Naive thymus-derived CD4-positive, alpha-beta T cell (primary cell): ENCODE measurements around the gene SORBS1. TPM values are rescaled to one million over a fixed set of nuclear protein-coding genes. Genes with fewer than 3 reads are reported as not detected.

Source experiments
- ATAC-seq: fragments of 150-1000 bp; cut with Tn5 transposase; 2 replicates; pipeline ENCODE4 v1.10.0; 2021; ENCODE audit warnings: mild to moderate bottlenecking, moderate library complexity
- CTCF ChIA-PET: fragments of 350-600 bp; sonication (Branson Sonifier 250); formaldehyde crosslinking; loops from one replicate; lab custom pipeline; 2021; ENCODE audit warnings: antibody characterized with exemption; lab: Charles Lee
- POLR2A ChIA-PET: fragments of 350-600 bp; sonication (Branson Sonifier 250); formaldehyde crosslinking; loops from one replicate; lab custom pipeline; 2021; ENCODE audit warnings: antibody characterized with exemption, inconsistent platforms; lab: Charles Lee
- DNase-seq, 9 donors: peaks; one replicate each; pipeline versions ENCODE4 v3.0.0 to v3.0.0-alpha.2; 2020 to 2022; ENCODE audit warnings: mixed read lengths in 1 of 9
- H3K27ac ChIP-seq: one replicate; pipeline ENCODE4 v1.7.0; 2013; ENCODE audit warnings: mild to moderate bottlenecking, low read depth, low read length, moderate library complexity
- H3K27me3 ChIP-seq, 2 donors: one replicate each; pipeline ENCODE4 v1.7.0; 2013; ENCODE audit warnings: low read length in 2 of 2, mild to moderate bottlenecking in 2 of 2, moderate library complexity in 2 of 2; ENCODE audit not compliant: control insufficient read depth in 2 of 2, insufficient read depth in 2 of 2
- H3K36me3 ChIP-seq, 3 experiments: 1 replicate in 2 of 3; 2 replicates in 1 of 3; pipeline ENCODE4 v1.7.0; 2013; ENCODE audit warnings: low read length in 3 of 3, mild to moderate bottlenecking in 3 of 3, moderate library complexity in 1 of 3; ENCODE audit not compliant: insufficient read depth in 3 of 3, control insufficient read depth in 2 of 3
- H3K4me1 ChIP-seq, 2 donors: one replicate each; pipeline ENCODE4 v1.7.0; 2013; ENCODE audit warnings: low read length in 2 of 2, mild to moderate bottlenecking in 2 of 2, moderate library complexity in 1 of 2; ENCODE audit not compliant: control insufficient read depth in 2 of 2, insufficient read depth in 2 of 2
- H3K4me3 ChIP-seq: 2 replicates; pipeline ENCODE4 v1.7.0; 2013; ENCODE audit warnings: mild to moderate bottlenecking, low read length
- H3K9me3 ChIP-seq, 3 experiments: 1 replicate in 2 of 3; 2 replicates in 1 of 3; pipeline ENCODE4 v1.7.0; 2013; ENCODE audit warnings: low read length in 3 of 3; ENCODE audit not compliant: control insufficient read depth in 2 of 3
- H3K27ac Mint-ChIP-seq, 9 donors: one replicate each; pipeline ENCODE4 v1.8.0; 2020 to 2022; ENCODE audit warnings: mixed read lengths in 9 of 9, mild to moderate bottlenecking in 8 of 9, moderate library complexity in 5 of 9, inconsistent platforms in 2 of 9
- H3K27me3 Mint-ChIP-seq, 5 donors: one replicate each; pipeline ENCODE4 v1.8.0; 2021 to 2022; ENCODE audit warnings: mixed read lengths in 5 of 5, mild to moderate bottlenecking in 1 of 5
- H3K36me3 Mint-ChIP-seq, 5 donors: one replicate each; pipeline ENCODE4 v1.8.0; 2020 to 2022; ENCODE audit warnings: mixed read lengths in 5 of 5, mild to moderate bottlenecking in 3 of 5, inconsistent platforms in 1 of 5
- H3K4me1 Mint-ChIP-seq, 7 donors: one replicate each; pipeline ENCODE4 v1.8.0; 2020 to 2022; ENCODE audit warnings: mixed read lengths in 7 of 7, mild to moderate bottlenecking in 3 of 7, inconsistent platforms in 1 of 7
- H3K4me3 Mint-ChIP-seq, 10 donors: one replicate each; pipeline ENCODE4 v1.8.0; 2020 to 2022; ENCODE audit warnings: mild to moderate bottlenecking in 10 of 10, mixed read lengths in 10 of 10, moderate library complexity in 6 of 10, inconsistent platforms in 2 of 10
- H3K9me3 Mint-ChIP-seq, 11 donors: one replicate each; pipeline ENCODE4 v1.8.0; 2020 to 2022; ENCODE audit warnings: mixed read lengths in 11 of 11, mild to moderate bottlenecking in 4 of 11, inconsistent platforms in 1 of 11, moderate library complexity in 1 of 11
- intact Hi-C, 2 donors: fragments of 100-400 bp; cut with micrococcal nuclease; formaldehyde crosslinking; loops; one replicate each; pipeline ENCODE4 v1.15.1; 2023
- polyA plus RNA-seq, 2 donors: library from polyadenylated mRNA; unstranded; fragments of 300-500 nt; fragmentation: Illumina TruSeq; gene quantifications; one replicate each; pipeline ENCODE4 v1.2.3, GENCODE V29; 2021
- total RNA-seq, 6 experiments: library from RNA in 5 of 6; stranded (reverse) in 5 of 6; gene quantifications; 1 replicate in 5 of 6; 2 replicates in 1 of 6; pipeline ENCODE4 v1.2.3 and lab custom pipeline; 2021 to 2026

SORBS1 gene
- total and polyA plus RNA-seq, 7 experiments from 2014 or later: 0.58 to 1.9 (median 0.95) TPM

DNA sequence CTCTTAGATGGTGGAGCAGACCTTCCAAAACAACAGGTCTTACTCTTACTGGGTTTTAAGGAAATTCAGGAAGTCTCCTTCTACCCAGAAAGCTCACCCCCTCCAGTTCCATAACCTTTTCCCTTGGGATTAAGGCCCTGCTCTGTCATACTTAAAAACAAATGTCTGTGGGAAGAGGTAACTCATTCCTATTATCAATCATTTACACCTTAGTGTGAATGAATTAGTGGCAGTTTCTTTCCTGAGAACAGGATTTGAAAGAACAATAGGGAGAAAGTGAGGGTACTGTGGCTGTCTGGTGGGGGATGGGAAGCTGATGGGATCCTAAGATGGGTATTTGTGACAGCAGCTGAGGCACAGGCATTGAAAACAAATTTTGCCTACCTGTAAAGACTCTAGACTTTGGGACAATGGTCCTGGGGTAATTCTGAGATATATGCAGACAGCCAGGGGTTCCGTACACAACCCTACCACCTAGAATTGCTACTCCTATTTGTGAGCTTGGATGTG lies 248.1 kb downstream of the SORBS1 start:
- no peak for DNase-seq
- H3K27ac ChIP-seq: no peak overlapping the region
- no peaks in the 10 kb centered on the region for H3K9me3 Mint-ChIP-seq
- no peaks in the 10 kb centered on the region for H3K27me3 ChIP-seq
- no peaks in the 10 kb centered on the region for H3K4me1 ChIP-seq
- intact Hi-C loops: no loop called here
- no peak overlapping the region for H3K4me3 ChIP-seq
- H3K36me3 ChIP-seq: no peaks in the 10 kb centered on the region
- H3K27me3 Mint-ChIP-seq: peaks cover 0 to 17% (median 0%) of the 10 kb centered on the region in 5 donors
- no peak overlapping the region for H3K27ac Mint-ChIP-seq
- H3K36me3 Mint-ChIP-seq: no peaks in the 10 kb centered on the region
- no peak for ATAC-seq
- ChIA-PET POLR2A (no interaction called here), CTCF (no interaction called here)
- peaks cover 0 to 24% (median 0%) of the 10 kb centered on the region in 7 donors for H3K4me1 Mint-ChIP-seq
- H3K9me3 ChIP-seq: no peaks in the 10 kb centered on the region
- H3K4me3 Mint-ChIP-seq: no peak overlapping the region

DNA sequence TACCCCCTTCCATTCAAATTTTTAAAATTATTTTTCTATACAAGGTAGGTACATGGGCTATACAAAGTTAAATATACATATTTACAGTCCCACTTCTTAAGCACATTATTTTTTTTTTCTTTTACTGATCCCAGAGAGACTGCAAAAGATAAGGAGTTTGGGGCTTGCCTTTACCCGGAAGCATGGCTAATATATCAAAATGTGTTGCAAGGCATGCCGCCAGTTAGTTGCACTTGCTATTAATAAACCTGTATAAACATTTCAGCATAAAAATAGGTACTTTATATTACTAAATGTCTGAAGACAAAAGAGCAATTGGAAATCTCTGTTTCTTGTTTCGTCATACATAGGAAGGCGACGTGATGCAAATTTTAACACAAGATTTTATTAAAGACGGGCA lies 248.9 kb downstream of the SORBS1 start:
- intact Hi-C loops: no loop called here
- ChIA-PET CTCF (no interaction called here), POLR2A (no interaction called here)

DNA sequence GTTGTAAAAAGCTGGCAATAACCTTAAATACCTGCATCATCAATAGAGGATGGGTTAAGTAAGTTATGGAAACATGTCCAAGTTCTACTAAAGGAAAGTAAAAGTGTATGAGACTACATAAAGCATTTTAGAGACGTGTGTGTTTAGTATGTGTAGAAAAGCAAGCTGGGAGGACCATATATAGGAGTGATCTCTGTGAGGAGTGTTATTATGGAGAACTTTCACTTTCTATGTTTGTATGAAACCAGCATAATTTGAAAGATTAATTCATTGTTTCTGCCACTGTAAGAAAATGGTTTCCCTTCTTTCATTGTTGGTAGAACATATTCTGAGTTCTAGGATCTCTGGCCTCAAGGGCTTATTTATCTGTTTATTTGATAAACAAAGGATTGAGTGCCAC lies 251.2 kb downstream of the SORBS1 start:
- intact Hi-C loops: no loop called here

More for the DNA sequence above, 248.9 kb downstream of the SORBS1 start:
- H3K9me3 Mint-ChIP-seq: no peaks in the 10 kb centered on the region
- H3K36me3 Mint-ChIP-seq: no peaks in the 10 kb centered on the region
- H3K27me3 Mint-ChIP-seq: peaks cover 0 to 18% (median 0%) of the 10 kb centered on the region in 5 donors
- H3K4me1 ChIP-seq: no peaks in the 10 kb centered on the region
- H3K27me3 ChIP-seq: no peaks in the 10 kb centered on the region
- peaks cover 0 to 24% (median 0%) of the 10 kb centered on the region in 7 donors for H3K4me1 Mint-ChIP-seq
- H3K4me3 Mint-ChIP-seq: no peak overlapping the region
- H3K9me3 ChIP-seq: no peaks in the 10 kb centered on the region
- no peaks in the 10 kb centered on the region for H3K36me3 ChIP-seq
- no peak overlapping the region for H3K4me3 ChIP-seq
- H3K27ac ChIP-seq: no peak overlapping the region
- ATAC-seq (no peak), DNase-seq (no peak)
- no peak overlapping the region for H3K27ac Mint-ChIP-seq

DNA sequence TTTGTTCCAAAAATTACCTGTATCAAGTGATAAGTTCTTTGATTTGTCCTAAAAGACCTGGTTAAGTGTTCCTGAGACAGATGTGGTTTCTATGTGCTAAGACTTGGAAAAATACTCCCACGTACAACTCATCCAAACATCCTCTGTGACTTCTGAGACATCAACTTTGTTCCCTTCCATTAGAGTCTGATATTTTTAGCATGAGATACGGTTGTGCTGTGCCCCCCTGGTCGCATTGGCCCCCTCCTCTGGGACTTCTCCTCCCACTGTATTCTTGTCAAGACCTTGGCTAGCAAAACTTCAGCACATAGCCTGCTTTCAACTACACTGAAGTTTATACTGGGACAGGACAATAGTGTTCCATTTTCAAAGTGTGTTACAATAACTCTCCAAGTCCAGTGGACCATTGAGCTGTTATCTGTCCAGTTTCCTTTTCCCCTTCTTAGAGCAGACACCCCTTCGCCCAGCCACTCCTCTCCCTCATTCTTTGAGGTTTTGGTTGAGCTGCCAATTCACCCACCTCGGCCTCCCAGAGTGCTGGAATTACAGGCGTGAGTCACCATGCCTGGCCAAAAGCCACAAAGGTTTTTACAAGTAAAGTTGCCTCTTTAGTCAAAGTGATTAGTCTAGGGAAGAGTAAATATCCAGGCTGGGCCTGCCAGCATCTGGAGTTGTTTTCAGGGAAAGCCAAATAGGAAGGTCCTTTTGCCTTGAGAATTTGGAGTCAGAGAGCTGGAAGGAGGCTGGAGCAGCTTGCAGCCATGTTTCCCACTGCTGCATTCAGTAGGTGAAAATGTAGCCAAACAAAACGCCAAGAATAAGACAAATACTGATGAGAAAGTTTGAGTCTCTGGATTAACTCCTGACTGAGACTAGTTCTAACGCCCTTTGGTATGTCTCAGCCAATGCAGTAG lies 252.5 kb downstream of the SORBS1 start:
- H3K36me3 ChIP-seq: no peaks in the 10 kb centered on the region
- no peaks in the 10 kb centered on the region for H3K9me3 ChIP-seq
- ATAC-seq (no peak), DNase-seq (no peak)
- Mint-ChIP-seq H3K4me3 (no peak overlapping the region), H3K4me1 (peaks cover 0 to 24% (median 0%) of the 10 kb centered on the region in 7 donors), H3K9me3 (no peaks in the 10 kb centered on the region), H3K36me3 (no peaks in the 10 kb centered on the region), H3K27ac (no peak overlapping the region), H3K27me3 (peaks cover 0 to 17% (median 6%) of the 10 kb centered on the region in 5 donors)
- intact Hi-C loops: no loop called here
- no peak overlapping the region for H3K27ac ChIP-seq
- H3K4me1 ChIP-seq: no peaks in the 10 kb centered on the region
- ChIA-PET POLR2A (no interaction called here), CTCF (no interaction called here)
- no peaks in the 10 kb centered on the region for H3K27me3 ChIP-seq
- H3K4me3 ChIP-seq: no peak overlapping the region

More for the DNA sequence above, 251.2 kb downstream of the SORBS1 start:
- Mint-ChIP-seq H3K9me3 (no peaks in the 10 kb centered on the region), H3K4me1 (peaks cover 0 to 24% (median 0%) of the 10 kb centered on the region in 7 donors), H3K36me3 (no peaks in the 10 kb centered on the region), H3K27me3 (peaks cover 0 to 20% (median 6%) of the 10 kb centered on the region in 5 donors), H3K27ac (peak overlapping the region in 1 of 9 donors; percentile 21), H3K4me3 (peak overlapping the region in 1 of 10 donors; percentile 24)
- ChIA-PET CTCF (no interaction called here), POLR2A (no interaction called here)
- Histone ChIP-seq H3K27ac (no peak overlapping the region), H3K36me3 (no peaks in the 10 kb centered on the region), H3K4me3 (no peak overlapping the region), H3K4me1 (no peaks in the 10 kb centered on the region), H3K27me3 (no peaks in the 10 kb centered on the region), H3K9me3 (no peaks in the 10 kb centered on the region)
- ATAC-seq (no peak), DNase-seq (no peak)

DNA sequence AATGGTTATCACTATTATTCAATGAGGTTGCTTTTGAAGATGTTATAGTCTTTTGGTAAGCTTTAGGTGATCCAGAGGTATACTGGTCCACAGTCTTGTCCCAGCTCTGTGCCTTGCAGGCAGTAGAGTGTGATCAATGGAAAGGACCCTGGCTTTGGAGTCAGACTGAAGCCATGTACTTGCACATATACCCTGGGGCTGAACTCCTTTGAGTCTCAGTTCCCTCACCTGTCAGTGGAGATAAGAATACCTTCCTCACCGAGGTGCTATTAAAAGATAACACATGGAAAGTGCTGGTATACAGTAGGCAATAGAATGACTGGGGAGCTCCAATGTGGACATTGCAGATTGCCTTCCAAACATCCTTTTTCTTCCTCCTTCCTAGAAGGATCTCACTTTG lies 254.3 kb downstream of the SORBS1 start:
- H3K4me1 Mint-ChIP-seq: peaks cover 0 to 24% (median 0%) of the 10 kb centered on the region in 7 donors
- no peak overlapping the region for H3K27ac Mint-ChIP-seq
- Histone ChIP-seq H3K9me3 (no peaks in the 10 kb centered on the region), H3K4me1 (no peaks in the 10 kb centered on the region), H3K27ac (no peak overlapping the region), H3K4me3 (no peak overlapping the region), H3K36me3 (no peaks in the 10 kb centered on the region), H3K27me3 (no peaks in the 10 kb centered on the region)
- intact Hi-C loops: no loop called here
- no peak for DNase-seq
- H3K9me3 Mint-ChIP-seq: no peaks in the 10 kb centered on the region
- ChIA-PET CTCF (no interaction called here), POLR2A (no interaction called here)
- no peak for ATAC-seq
- no peak overlapping the region for H3K4me3 Mint-ChIP-seq
- no peaks in the 10 kb centered on the region for H3K36me3 Mint-ChIP-seq
- H3K27me3 Mint-ChIP-seq: peaks cover 0 to 10% (median 6%) of the 10 kb centered on the region in 5 donors

DNA sequence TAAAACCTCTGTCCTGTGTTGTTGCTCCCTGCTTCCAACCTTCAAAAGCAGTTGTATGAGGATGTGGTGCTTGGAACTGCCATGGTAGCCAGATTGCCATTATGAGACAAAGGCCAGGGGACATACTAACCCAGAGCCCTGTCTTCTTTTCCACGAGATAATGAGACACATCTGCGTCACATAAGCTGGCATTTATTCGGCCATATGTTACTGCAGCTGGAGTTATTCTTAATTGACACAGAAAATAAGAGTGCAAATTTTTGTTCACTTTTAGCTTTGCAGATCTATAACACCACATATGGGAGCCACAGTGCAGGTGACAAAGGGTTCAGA lies 254.9 kb downstream of the SORBS1 start:
- Mint-ChIP-seq H3K4me3 (no peak overlapping the region), H3K36me3 (no peaks in the 10 kb centered on the region), H3K27ac (no peak overlapping the region), H3K27me3 (peaks cover 0 to 9% (median 6%) of the 10 kb centered on the region in 5 donors), H3K4me1 (peaks cover 0 to 24% (median 0%) of the 10 kb centered on the region in 7 donors), H3K9me3 (no peaks in the 10 kb centered on the region)
- no peaks in the 10 kb centered on the region for H3K9me3 ChIP-seq
- no peak for DNase-seq
- H3K27me3 ChIP-seq: no peaks in the 10 kb centered on the region
- no peak for ATAC-seq
- H3K27ac ChIP-seq: no peak overlapping the region
- no peaks in the 10 kb centered on the region for H3K4me1 ChIP-seq
- H3K4me3 ChIP-seq: no peak overlapping the region
- POLR2A ChIA-PET: no interaction called here
- no peaks in the 10 kb centered on the region for H3K36me3 ChIP-seq
- CTCF ChIA-PET: no interaction called here
- intact Hi-C loops: no loop called here
